Esophagus mucosa (tissue), 1 donor: ENCODE data around the gene RPH3AL. TPM values are rescaled to one million over a fixed set of nuclear protein-coding genes. Genes with fewer than 3 reads are reported as not detected.
"Not testable (repeated sequence)": the region's sequence is repeated elsewhere in the genome, so short reads cannot be mapped to it uniquely, and the experiment has no call there.

Source experiments
- ATAC-seq: fragments of 200-7000 bp; cut with Tn5 transposase; one replicate; pipeline ENCODE4 v1.9.1; 2020
- total RNA-seq: library from RNA; stranded (reverse); gene quantifications from one replicate; pipeline ENCODE4 v1.2.4, GENCODE V29; 2023
- donor health status: DM: yes; HTN: yes; CAD: no.

The RPH3AL gene
- total RNA-seq, 1 donor from 2014 or later = 10.0 TPM

DNA sequence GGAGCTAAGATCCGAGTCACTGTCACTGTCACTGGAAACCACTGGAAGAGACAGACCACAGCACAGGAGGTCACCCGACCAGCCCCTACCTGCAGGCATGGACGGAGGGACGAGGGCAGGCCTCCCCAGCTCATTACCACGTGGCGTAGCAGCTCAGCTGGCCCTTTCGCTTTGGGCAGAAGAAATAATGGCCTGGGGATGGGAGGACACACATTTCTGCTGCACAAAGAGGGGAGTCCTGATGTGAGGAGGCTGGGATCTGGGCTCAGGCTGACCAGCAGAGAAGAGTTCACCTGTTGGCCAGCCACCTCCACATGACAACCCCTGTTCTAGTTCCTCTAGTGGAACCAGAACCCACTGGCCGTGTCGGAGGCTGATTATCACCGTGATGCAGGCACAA, 132.9 kb downstream of the RPH3AL start:
- no peak for ATAC-seq

DNA sequence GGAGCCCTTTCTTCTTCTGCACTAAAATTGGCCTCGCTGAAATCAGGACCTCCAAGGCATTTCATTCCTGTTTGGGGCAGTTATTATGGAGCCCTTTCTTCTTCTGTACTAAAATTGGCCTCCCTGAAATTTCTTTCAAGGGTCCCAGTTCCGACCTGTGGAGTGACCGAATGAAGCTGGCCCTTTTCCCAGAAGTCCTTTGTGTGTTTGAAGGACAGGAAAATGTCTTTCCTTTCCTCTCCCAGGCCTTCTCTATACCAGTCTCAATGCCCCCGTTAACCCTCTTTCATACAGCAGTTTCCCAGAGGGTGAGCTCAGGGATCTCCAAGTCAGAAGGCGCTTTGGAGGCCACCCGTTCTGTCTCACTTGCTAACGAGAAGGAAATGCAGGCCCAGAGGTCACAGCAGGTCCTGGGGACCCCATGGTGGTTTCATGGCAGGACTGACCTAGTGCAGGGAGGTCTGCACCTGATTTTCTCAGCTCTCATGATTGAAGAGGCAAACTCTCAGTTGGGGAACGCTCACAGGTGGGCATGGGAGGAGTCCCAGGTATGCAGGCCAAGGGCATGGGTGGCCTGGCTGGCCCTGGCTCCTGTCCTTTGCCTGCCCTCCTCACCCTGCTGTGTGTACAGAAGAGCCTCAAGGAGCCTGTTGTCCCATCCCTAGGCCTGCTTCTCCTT, 134.0 kb downstream of the RPH3AL start:
- peak; percentile 27 for ATAC-seq

DNA sequence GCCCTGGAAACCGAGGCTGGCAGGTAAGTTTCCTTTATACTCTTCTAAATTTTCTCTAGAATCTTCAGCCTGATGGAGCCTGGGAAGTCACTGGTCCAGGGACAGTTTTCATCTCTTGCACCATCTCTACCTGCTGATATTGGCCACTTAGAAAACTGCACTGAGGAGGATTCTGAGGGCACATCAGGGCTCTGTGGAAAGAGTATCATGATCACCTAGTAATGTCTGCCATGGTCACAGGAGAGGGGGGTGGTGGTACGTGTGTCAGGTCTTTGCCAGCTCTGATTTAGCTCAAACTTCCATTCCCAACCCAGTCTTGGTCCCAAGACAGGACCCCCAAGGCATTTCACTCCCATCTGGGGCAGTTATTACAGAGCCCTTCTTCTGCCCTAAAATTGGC, 136.0 kb downstream of the RPH3AL start:
- ATAC-seq = peak; percentile 35

DNA sequence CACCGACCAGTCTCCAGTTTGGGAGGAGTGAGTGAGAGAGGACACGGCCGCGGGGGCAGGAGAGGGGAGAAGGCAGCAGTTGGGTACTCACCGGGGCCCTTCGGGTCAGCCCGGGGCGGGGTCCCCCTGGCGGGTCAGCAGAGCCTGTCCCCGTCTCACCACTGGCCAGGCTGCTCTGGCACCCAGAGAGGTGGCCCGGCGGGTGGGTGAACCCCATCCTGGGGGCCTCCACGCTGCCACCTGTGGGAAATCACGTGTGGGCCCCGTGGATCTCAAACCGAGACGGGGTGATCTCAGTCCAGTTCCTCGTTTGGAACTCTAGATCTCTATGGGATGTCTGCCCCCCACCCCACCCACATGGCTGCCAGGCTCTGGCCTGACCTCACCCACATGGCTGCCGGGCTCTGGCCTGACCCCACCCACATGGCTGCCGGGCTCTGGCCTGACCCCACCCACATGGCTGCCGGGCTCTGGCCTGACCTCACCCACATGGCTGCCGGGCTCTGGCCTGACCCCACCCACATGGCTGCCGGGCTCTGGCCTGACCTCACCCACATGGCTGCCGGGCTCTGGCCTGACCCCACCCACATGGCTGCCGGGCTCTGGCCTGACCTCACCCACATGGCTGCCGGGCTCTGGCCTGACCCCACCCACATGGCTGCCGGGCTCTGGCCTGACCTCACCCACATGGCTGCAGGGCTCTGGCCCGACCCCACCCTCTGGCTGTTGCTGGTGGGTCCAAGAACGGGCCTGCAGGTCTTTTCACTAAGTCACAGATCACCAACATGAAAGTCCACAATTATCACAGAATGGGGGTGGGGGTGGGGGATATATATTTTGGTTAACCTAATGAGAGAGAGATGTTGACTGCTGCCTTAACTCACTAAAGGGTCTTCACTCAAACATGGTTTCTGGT, 136.8 kb downstream of the RPH3AL start:
- peak; percentile 51 for ATAC-seq

DNA sequence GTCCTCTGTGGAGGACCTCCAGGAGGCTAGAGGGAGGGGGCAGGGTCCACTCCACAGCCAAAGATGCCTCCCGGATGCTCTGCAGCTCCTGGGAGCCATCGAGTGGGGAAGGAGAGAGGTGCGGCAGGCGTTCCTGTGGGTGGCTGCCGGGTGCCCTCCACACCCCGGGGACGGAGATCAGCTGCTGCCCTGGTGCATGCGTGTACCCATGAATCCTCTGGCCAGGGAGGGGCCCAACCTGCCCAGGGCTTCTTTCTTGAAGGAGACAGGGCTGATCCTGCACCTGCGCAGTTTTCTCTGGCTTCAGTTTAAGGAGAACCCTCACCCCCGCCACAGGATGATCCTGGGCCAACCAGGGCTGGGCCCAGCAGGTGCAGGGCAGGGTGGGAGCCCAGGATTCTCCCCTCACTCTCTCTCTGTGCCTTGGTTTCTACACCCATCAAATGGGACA, 137.7 kb downstream of the RPH3AL start:
- ATAC-seq = peak; percentile 32

DNA sequence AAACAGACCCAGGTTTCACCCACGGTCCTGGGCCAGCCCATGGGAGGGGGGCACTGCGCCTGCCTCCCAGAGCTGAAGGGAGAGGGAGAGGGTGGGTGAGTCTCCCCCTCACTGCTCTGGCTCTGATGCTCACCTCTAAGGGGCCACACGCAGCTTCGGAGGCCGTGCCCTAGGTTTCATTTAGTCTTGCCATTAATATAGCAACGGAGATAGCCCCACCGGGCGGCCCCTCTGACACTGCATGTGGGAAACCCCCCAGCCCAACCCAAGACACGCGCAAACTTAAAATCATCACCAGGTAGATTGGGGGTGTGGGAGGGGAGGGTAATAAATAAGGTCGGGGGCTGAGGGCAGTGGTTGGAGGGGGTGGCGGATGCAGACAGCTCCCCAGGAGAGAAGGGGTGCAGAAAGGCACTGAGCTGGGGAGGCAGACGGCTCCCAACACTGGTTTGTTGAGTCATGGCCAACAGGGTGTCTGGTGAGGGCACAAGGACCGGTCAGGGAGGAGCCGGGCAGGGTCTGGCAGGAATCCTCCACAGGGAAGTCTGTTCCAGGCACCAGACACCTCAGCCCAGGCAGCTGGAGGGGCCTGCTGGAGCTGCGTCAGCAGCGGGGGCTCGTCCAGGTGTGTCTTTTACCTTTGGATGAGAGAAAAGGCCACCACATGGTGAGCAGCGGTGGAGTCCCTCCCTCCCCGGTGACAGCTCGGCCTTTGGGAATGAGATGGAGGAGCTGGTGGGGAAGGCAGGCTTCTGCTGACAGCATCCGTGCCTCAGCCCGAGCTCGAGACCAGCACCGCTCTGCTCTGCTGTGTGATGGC, 139.1 kb downstream of the RPH3AL start:
- ATAC-seq = peak; percentile 6

DNA sequence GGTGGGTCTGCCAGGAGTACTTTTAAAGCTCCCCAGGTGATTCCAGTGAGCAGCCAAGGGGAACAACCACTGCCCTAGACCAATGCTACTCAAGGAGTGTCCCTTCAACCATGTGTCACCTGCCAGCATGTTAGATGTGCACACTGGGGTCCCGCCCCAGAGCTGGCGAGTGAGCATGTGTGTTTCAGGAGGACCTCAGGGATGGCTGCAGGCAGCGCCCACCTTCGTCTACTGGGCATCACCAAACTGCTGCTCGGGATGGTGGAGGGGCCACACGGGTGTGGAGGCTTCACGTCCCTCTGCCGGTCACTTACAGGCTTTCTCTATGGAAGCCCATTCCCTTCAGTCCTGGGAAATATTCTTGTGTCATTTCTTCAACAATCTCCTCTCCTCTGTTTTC, 142.2 kb downstream of the RPH3AL start:
- no peak for ATAC-seq

DNA sequence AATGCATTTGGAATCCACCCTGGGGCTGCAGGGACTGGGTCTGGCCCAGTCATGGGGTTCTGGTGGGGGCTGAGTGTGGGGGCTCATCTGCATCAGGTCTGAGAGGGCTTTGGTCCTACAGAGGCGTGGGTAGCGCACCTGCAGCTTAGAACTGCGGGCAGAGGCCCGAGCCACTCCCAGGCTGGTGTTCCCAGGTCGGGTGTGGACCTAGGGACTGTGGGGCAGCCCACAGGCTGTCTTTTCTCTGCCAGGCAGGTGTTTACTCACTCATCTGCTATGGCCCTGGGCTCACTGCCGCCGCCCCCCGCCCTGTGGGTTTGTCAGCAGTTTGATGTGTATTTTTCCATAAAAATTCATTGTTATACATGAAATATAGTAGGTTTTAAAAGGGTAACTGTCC, 144.2 kb downstream of the RPH3AL start:
- peak; percentile 29 for ATAC-seq

DNA sequence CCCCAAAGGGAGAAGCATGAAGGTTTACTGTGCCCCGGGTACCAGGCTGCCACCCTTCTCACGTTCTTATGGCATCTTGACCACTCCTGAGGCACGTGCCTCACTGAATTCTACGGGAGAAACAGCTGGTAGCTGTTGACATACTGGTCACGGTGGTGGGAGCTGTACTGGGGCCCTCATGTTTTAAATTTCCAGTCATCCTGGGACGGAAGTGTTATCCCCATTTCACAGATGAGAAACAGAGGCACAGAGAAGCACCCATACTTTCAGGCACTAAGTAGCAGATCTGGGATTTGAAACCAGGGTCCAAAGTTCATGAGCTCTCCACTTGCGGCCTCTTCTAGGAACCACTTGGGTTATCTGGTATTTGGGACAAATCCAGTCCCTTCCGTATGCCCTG, 144.8 kb downstream of the RPH3AL start:
- no peak for ATAC-seq

DNA sequence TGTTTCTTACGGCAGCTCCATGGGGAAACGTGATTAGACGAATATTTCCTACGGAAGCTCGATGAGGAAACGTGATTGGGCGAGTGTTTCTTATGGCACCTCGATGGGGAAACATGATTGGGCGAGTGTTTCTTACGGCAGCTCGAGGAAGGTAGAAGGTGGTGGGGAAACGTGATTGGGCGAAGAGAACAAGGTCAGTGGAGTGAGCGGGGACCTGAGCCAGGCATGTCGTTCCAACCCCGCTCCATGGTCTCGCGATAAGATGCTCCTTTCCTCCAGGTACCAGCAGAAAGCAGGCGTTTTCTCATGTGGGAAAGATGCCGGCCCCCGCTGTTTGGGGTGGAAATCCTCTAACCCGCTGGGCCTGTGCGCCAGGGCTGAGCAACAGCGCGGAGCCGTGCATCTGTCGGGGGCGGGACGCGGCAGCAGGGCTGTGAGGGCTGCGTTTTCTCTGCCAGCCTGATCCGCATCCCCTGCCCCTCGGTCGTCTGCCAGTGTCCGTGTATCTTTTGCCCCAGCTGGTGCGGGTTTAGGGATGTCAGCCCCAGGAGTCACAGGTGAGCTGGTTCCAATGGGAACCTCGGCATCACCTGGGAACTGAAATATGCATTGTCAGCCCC, 145.6 kb downstream of the RPH3AL start:
- ATAC-seq = no peak

DNA sequence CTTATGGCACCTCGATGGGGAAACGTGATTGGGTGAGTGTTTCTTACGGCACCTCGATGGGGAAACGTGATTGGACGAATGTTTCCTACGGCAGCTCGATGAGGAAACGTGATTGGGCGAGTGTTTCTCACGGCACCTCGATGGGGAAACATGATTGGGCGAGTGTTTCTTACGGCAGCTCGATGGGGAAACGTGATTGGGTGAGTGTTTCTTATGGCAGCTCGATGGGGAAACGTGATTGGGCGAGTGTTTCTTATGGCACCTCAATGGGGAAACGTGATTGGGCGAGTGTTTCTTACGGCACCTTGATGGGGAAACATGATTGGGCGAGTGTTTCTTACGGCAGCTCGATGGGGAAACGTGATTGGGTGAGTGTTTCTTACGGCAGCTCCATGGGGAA, 146.1 kb downstream of the RPH3AL start:
- not testable (repeated sequence) for ATAC-seq

DNA sequence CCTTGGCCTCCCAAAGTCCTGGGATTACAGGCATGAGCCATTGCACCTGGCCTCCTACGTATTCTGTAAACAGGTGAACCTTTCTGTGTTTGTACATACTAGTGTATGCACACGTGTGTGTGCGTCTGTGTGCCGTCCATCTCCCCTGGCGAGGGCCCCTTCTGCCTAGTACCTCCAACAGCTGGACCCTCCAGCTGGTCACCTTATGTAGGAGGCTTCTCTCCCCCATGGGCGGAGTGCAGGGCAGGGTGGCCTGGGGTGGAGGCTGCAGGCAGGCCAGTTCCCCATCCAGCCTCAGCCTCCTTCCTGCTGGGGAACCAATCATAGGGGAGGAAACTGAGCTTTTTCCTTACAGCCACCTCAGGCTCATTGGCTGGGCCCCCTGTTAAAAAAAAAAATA, 146.8 kb downstream of the RPH3AL start:
- ATAC-seq = no peak

DNA sequence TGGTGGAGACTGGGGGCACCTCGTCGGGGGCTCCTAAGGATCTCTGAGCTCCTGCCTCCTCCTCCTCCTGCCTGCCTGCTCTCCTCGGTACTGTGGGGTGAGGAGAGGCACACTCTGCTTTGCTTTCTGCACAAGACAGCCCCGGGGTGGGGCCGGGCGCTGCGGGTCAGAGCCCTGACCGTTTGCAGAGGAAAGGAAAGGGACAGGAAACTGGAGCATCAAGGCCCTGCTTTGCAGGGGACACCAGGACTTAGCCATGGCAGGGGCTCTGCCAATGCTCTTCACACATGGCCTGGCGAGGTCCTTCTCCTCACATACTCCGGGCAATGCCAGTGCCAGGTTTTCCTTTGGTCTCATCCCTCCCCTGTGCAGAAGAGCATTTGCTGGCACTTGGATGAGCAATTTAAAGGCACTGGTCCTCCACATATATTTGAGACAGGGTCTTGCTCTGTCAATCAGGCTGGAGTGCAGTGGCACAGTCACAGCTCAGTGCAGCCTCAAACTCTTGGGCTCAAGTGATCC, 147.4 kb downstream of the RPH3AL start:
- ATAC-seq = no peak

DNA sequence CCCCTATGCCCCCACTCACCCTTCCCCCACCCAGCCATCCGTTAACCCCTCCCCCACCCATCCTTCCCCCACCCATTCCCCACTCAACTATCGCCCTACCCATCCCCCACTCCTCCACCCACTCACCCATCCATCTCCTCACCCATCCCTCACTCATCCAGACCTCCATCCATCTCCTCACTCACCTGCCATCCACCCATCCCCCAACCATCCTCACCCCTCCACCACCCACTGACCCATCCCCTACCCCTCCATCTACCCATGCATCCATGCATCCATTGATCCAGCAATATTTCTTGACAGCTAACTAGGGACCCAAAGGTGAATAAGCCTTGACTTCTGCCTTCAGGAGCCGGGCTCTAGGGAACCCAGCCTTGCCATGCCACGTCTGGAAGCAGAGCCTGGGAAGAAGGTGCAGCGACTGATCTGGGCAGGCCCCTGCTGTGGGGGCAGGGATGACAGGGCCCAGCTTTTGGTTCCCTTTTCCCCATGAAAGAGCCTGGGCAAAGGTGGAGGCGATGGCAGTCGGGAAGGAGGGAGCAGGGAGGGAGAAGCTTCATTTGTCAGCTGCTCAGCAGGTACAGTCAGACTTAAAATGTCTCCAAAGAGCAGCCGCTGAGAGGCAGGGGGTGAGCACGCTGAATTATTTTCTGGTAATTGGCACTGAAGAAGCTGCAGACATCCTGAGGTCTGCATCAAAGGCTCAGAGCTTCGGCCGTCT, 148.0 kb downstream of the RPH3AL start:
- ATAC-seq = no peak

DNA sequence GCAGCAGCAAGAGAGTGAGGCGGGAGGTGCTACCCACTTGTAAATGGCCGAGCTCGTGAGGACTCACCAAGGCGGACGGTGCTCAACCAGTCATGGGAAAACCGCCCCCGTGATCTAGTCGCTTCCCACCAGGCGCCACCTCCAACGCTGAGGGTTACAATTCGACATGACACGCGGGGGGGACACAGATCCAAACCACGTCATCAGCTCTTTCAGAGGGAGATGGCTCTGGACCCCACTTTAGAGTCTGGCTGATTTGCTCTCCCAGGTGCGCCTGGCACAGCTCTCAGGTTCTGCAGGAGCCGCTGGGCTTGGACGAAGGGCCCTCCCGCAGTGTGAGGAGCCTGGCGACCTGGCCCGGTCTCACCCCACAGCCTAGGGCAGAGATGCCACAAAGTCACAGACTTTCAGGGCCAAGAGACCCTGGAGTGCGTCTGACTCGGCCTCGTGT, 150.1 kb downstream of the RPH3AL start:
- no peak for ATAC-seq

DNA sequence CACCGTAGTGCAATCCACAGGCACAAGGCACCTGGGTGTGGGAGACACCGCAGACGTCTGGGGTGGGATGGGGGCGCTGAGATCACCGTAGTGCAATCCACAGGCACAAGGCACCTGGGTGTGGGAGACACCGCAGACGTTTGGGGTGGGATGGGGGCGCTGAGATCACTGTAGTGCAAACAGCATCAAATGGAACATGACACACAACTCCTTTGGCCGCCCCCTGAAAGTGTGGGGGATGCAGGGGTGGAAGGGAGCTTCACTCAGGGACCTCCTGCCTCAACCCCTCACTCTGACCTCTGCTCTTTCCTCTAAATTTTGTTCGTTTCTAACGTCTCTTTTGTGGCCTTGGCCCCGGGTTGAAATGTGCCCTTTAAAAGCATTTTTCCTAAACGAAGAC, 150.9 kb downstream of the RPH3AL start:
- ATAC-seq = not testable (repeated sequence)

DNA sequence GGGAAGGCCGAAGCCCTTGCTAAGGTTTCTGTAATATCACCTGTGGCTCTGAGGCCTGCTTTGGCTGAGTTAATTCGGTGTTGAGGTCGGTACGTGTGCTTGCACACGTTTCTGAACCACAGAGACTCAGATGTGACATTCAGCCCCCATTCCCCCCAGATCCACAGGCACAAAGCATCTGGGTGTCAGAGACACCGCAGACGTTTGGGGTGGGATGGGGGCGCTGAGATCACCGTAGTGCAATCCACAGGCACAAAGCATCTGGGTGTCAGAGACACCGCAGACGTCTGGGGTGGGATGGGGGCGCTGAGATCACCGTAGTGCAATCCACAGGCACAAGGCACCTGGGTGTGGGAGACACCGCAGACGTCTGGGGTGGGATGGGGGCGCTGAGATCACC, 151.3 kb downstream of the RPH3AL start:
- ATAC-seq = not testable (repeated sequence)

DNA sequence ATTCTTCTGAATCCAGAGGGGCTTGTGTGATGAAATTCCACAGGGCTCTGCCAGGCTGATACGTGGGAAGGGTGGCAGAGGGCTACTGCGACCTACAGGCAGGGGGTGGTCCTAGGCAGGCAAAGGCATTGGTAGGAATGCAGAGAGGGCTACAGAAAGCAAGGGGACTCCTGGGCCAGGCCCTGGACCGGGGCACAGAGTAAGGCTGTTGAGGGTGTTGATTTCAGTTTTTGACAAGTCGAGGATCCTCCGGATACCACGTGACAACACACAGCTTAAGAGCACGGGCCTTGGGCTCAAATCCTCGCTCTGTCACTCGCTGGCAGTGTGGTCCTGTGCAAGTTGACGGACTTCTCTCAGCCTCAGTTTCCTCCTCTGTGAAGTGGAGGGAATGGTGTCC, 152.0 kb downstream of the RPH3AL start:
- no peak for ATAC-seq

DNA sequence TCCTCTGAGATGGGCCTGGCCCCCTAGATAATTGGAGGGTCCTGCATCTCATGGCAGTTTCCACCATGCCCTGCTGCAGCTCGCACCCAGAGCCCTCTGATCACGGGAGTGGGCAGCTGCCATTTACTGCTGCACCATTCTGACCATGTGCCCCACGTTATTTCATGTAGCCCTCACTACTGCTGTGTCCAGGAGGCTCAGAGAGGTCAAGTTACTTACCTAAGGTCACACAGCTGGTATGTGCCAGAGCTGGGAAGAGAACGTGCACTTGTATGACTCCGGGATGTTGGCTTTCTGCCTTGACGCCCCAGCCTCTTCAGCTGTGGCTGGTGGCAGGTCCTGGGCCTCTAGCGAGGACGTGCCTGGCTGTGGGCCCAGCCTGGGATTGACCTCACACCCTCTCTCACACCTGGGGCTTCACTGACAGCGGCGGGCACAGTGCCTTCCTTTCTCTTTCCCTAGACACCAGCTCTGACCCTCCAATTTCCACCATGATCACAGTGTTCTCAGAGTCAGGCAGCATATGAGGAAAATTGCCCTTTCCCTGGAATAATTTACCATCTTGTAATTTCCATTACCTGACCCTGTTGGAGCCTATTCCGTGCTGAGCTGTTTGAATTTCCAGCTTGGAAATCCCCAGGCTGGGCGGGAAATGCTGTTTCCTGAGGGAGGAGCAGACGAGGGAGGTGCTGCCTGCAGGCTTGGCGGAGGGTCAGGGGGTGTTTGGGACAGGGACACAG, 152.6 kb downstream of the RPH3AL start:
- peak; percentile 36 for ATAC-seq

DNA sequence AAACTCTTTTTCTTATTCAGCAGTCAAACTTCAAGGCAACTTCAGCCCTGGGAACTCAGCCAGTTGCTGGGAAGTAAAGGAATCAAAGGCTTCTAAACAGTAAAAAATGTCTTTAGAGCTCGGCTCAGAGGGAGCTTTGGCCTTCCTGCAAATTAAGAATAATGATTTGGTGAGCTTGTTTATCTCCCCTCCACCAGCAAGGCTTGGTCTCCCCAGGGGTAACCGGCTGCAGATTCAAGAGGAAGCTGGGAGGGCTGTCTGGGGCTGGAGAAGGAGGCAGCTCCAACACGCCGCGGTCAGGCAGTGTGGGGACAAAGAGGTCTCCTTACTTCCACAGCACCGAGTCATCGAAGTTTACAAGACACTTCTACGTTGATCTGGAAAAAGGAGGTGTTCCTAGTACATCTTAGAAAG, 153.4 kb downstream of the RPH3AL start:
- ATAC-seq = no peak

DNA sequence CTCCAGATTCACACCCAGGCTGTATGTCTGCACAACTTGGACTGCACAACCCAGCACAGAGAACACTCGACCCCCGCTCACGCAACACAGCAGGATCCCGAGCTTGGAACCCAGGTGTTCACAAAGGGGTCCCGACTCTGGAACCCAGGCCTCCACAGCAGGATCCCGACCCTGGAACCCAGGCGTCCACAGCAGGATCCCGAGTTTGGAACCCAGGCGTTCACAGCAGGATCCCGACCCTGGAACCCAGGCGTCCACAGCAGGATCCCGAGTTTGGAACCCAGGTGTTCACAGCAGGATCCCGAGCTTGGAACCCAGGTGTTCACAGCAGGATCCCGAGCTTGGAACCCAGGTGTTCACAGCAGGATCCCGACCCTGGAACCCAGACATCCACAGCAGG, 154.4 kb downstream of the RPH3AL start:
- not testable (repeated sequence) for ATAC-seq
